ENCODE data around the gene CPLX4.

CPLX4 gene

DNA sequence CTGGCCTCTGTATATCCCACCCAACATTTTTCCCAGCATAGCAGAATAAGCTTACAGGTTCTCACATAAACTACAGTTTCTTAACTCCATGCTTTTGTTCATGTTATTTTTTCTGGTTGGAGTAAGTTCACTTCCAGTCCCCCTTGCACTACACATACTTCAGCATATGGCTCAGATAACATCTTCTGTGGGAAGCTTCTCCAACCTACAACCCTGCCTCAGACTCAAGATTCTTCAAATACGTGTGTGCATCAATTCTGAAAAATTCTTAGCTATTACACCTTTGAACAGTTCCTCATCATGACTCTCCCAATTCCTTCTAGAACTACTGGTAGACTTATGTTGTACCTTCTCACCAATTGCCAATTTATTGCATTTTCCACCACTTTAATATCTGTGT lies 7.5 kb upstream of the CPLX4 start:
- Histone ChIP-seq H3K27ac (ENCODE audit: low read depth, low read length) (no peak overlapping the region), H3K27me3 (ENCODE audit: control insufficient read depth, low read length) (no peaks in the 10 kb centered on the region), H3F3A (ENCODE audit: control insufficient read depth, insufficient read depth) (no peaks in the 10 kb centered on the region), H3K4me2 (ENCODE audit: low read length) (no peak overlapping the region), H3K9me2 (replicated peaks; ENCODE audit: control insufficient read depth, low read length) (no peaks in the 10 kb centered on the region), H4K20me1 (ENCODE audit: control insufficient read depth, insufficient read depth, low read depth, low read length) (no peaks in the 10 kb centered on the region), H3K9me3 (ENCODE audit: control insufficient read depth, insufficient read depth, low read length) (no peaks in the 10 kb centered on the region), H3K4me3 (ENCODE audit: low read length) (no peak overlapping the region), H3K4me1 (ENCODE audit: control insufficient read depth, low read length) (no peaks in the 10 kb centered on the region), H3K36me3 (ENCODE audit: control insufficient read depth, low read length) (peaks cover 44% of the 10 kb centered on the region), H3K79me2 (ENCODE audit: control insufficient read depth, low read length) (no peaks in the 10 kb centered on the region)
- TF ChIP-seq EZH2phosphoT487 (IDR thresholded peaks at IDR 0.05; ENCODE audit: borderline replicate concordance, low read length) (no peak), CTCF (IDR thresholded peaks at IDR 0.05; ENCODE audit: low read depth, low read length, poor library complexity, severe bottlenecking) (no peak)

DNA sequence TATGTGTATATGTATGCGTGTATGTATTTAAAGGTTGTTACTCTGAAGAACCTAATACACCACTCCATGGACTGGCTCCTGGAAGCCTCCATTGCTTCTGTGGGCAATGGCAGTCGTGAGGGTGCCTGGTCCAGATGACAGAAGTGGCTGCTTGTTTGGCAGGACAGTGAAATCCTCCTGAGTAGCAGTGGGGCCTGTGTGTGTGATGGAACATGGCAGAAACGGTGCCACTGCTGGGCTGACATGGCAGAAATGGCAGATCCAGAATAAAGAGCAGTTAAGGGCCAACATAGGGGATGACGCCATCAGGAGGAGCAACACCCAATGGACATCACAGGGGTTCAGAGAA lies 6.1 kb upstream of the CPLX4 start:
- no peaks in the 10 kb centered on the region for H3K27me3 ChIP-seq (ENCODE audit: control insufficient read depth, low read length)
- H3K4me3 ChIP-seq (ENCODE audit: low read length) = no peak overlapping the region
- no peaks in the 10 kb centered on the region for H3K9me3 ChIP-seq (ENCODE audit: control insufficient read depth, insufficient read depth, low read length)
- H3K9me2 ChIP-seq (replicated peaks; ENCODE audit: control insufficient read depth, low read length) = no peaks in the 10 kb centered on the region
- no peak for TF ChIP-seq CTCF (IDR thresholded peaks at IDR 0.05; ENCODE audit: low read depth, low read length, poor library complexity, severe bottlenecking)
- no peak for TF ChIP-seq EZH2phosphoT487 (IDR thresholded peaks at IDR 0.05; ENCODE audit: borderline replicate concordance, low read length)
- no peaks in the 10 kb centered on the region for H3F3A ChIP-seq (ENCODE audit: control insufficient read depth, insufficient read depth)
- H4K20me1 ChIP-seq (ENCODE audit: control insufficient read depth, insufficient read depth, low read depth, low read length) = no peaks in the 10 kb centered on the region
- H3K4me2 ChIP-seq (ENCODE audit: low read length) = no peak overlapping the region
- peaks cover 33% of the 10 kb centered on the region for H3K36me3 ChIP-seq (ENCODE audit: control insufficient read depth, low read length)
- no peaks in the 10 kb centered on the region for H3K79me2 ChIP-seq (ENCODE audit: control insufficient read depth, low read length)
- H3K4me1 ChIP-seq (ENCODE audit: control insufficient read depth, low read length) = no peaks in the 10 kb centered on the region
- H3K27ac ChIP-seq (ENCODE audit: low read depth, low read length) = no peak overlapping the region

DNA sequence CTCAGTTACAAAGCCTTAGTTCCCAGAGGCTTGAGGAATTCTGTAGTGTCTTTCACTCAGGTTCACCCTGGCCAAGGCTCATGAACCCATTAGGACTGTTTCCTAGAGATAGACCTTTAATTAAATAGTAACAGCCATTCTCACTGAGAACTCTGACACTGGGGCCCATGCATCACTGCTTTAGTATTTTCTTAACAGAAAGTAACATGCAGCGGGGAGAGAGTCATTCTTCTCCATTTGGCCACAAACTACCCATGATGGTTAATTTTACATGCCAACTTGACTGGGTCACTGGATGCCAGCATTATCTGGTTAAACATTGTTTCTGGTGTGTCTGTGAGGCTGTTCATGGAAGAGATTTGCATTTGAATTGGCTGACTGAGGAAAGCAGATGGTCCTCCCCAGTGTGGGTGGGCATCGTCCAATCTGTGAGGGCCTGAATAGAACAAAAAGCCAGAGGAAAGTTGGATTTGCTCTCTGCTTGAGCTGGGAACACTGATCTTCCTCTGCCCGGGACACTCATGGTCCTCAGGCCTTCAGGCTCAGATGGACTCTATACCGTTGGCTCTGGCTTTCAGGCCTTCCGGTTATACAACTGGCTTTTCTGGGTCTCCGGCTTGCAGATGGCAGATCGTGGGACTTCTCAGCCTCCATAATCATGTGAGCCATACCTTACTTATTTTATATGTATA lies 5.6 kb upstream of the CPLX4 start:
- Histone ChIP-seq H3K36me3 (ENCODE audit: control insufficient read depth, low read length) (peaks cover 28% of the 10 kb centered on the region), H3K9me2 (replicated peaks; ENCODE audit: control insufficient read depth, low read length) (no peaks in the 10 kb centered on the region), H4K20me1 (ENCODE audit: control insufficient read depth, insufficient read depth, low read depth, low read length) (no peaks in the 10 kb centered on the region), H3K4me3 (ENCODE audit: low read length) (no peak overlapping the region), H3K79me2 (ENCODE audit: control insufficient read depth, low read length) (no peaks in the 10 kb centered on the region), H3K4me2 (ENCODE audit: low read length) (no peak overlapping the region), H3F3A (ENCODE audit: control insufficient read depth, insufficient read depth) (no peaks in the 10 kb centered on the region), H3K4me1 (ENCODE audit: control insufficient read depth, low read length) (no peaks in the 10 kb centered on the region), H3K9me3 (ENCODE audit: control insufficient read depth, insufficient read depth, low read length) (no peaks in the 10 kb centered on the region), H3K27ac (ENCODE audit: low read depth, low read length) (no peak overlapping the region), H3K27me3 (ENCODE audit: control insufficient read depth, low read length) (peaks cover 2% of the 10 kb centered on the region; the same call in 1 of the 2 replicates)
- TF ChIP-seq EZH2phosphoT487 (IDR thresholded peaks at IDR 0.05; ENCODE audit: borderline replicate concordance, low read length) = no peak
- no peak for TF ChIP-seq CTCF (IDR thresholded peaks at IDR 0.05; ENCODE audit: low read depth, low read length, poor library complexity, severe bottlenecking)
